ENCODE measurements around the gene DBNL.

The DBNL gene

GRCh38 chr7:44075296-44076075 lies 31.0 kb downstream of the DBNL start:
- no peak for DNase-seq (ENCODE audit: insufficient read length, low spot score)
- no peak for FAIRE-seq

- DNase-seq (ENCODE audit: insufficient read length, low spot score): no peak
- no peak for FAIRE-seq
Observed at GRCh38 chr7:44076101-44076895, 31.8 kb downstream of the DBNL start.

- FAIRE-seq (no peak), DNase-seq (ENCODE audit: insufficient read length, low spot score) (no peak)
Observed at GRCh38 chr7:44077061-44077460, 32.6 kb downstream of the DBNL start.

- DNase-seq (ENCODE audit: insufficient read length, low spot score) (no peak), FAIRE-seq (no peak)
Observed at GRCh38 chr7:44077681-44078091, 33.2 kb downstream of the DBNL start.

GRCh38 chr7:44078521-44078920 lies 34.0 kb downstream of the DBNL start:
- no peak for DNase-seq (ENCODE audit: insufficient read length, low spot score)
- FAIRE-seq: no peak

GRCh38 chr7:44079331-44080021 lies 35.0 kb downstream of the DBNL start:
- FAIRE-seq (no peak), DNase-seq (ENCODE audit: insufficient read length, low spot score) (no peak)

- no peak for FAIRE-seq
- no peak for DNase-seq (ENCODE audit: insufficient read length, low spot score)
Observed at GRCh38 chr7:44080118-44080517, 35.6 kb downstream of the DBNL start.

- peak; percentile 55 for FAIRE-seq
Observed at GRCh38 chr7:44080686-44081265, 36.3 kb downstream of the DBNL start.

GRCh38 chr7:44081266-44081748 lies 36.8 kb downstream of the DBNL start:
- DNase-seq (ENCODE audit: insufficient read length, low spot score) (no peak), FAIRE-seq (no peak)

More at GRCh38 chr7:44080686-44081265, 36.3 kb downstream of the DBNL start:
- no peak for DNase-seq (ENCODE audit: insufficient read length, low spot score)

GRCh38 chr7:44082541-44083207 lies 38.2 kb downstream of the DBNL start:
- FAIRE-seq: peak; percentile 83

GRCh38 chr7:44083796-44084195 lies 39.3 kb downstream of the DBNL start:
- FAIRE-seq (peak; percentile 44), DNase-seq (ENCODE audit: insufficient read length, low spot score) (no peak)

More at GRCh38 chr7:44082541-44083207, 38.2 kb downstream of the DBNL start:
- DNase-seq (ENCODE audit: insufficient read length, low spot score): peak; percentile 93

GRCh38 chr7:44084701-44085100 lies 40.2 kb downstream of the DBNL start:
- no peak for FAIRE-seq
- no peak for DNase-seq (ENCODE audit: insufficient read length, low spot score)

GRCh38 chr7:44085546-44085945 lies 41.0 kb downstream of the DBNL start:
- FAIRE-seq (no peak), DNase-seq (ENCODE audit: insufficient read length, low spot score) (no peak)

- DNase-seq (ENCODE audit: insufficient read length, low spot score): no peak
- FAIRE-seq: no peak
Observed at GRCh38 chr7:44086627-44087026, 42.1 kb downstream of the DBNL start.

GRCh38 chr7:44087911-44088838 lies 43.7 kb downstream of the DBNL start:
- no peak for DNase-seq (ENCODE audit: insufficient read length, low spot score)
- no peak for FAIRE-seq

- FAIRE-seq: no peak
- no peak for DNase-seq (ENCODE audit: insufficient read length, low spot score)
Observed at GRCh38 chr7:44093102-44093641, 48.7 kb downstream of the DBNL start.

- DNase-seq (ENCODE audit: insufficient read length, low spot score): no peak
- FAIRE-seq: no peak
Observed at GRCh38 chr7:44094365-44094764, 49.9 kb downstream of the DBNL start.

- FAIRE-seq: no peak
- no peak for DNase-seq (ENCODE audit: insufficient read length, low spot score)
Observed at GRCh38 chr7:44094883-44095592, 50.5 kb downstream of the DBNL start.
